Measurements from ENCODE around the gene FMO1.
A peak's percentile ranks its signal among the peaks of the same experiment; 100 is the strongest.

FMO1 gene

GRCh38 chr1:171245458-171246064 lies 2.7 kb upstream of the FMO1 start:
- no peak overlapping the region for H3K4me3 ChIP-seq (ENCODE audit: low read length)
- DNase-seq (ENCODE audit: low read depth): peak; percentile 75
- no peak overlapping the region for H3K9ac ChIP-seq (ENCODE audit: low read length)
- no peaks in the 10 kb centered on the region for H3K4me1 ChIP-seq (ENCODE audit: control insufficient read depth, insufficient read depth, low read length)
- H3K36me3 ChIP-seq (ENCODE audit: control insufficient read depth, insufficient read depth, low read length, severe bottlenecking): no peaks in the 10 kb centered on the region
- H3K9me3 ChIP-seq (ENCODE audit: control insufficient read depth, low read length): no peaks in the 10 kb centered on the region
- no peaks in the 10 kb centered on the region for H3K27me3 ChIP-seq (replicated peaks; ENCODE audit: control insufficient read depth, insufficient read depth, low read length)

DNA sequence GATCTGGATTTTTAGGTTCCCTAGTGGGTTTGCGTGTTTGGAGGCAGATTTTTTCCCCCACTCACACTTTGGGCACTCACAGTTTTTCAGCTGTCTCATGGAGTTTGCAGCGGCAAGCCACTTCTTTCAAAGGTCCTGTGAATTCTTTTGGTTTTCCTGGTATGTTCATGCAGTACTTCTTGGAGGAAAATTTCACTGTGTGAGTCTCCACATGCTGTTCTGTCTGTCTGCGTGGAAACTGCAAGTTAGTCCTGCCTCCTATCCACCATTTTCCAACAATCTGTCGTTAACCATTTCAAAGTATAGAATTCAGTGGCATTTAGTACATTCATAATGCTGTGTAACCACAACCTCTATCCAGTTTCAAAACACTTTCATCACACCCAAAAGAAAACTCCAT lies 793 bp upstream of the FMO1 start:
- H3K27me3 ChIP-seq (replicated peaks; ENCODE audit: control insufficient read depth, insufficient read depth, low read length): no peaks in the 10 kb centered on the region
- no peak overlapping the region for H3K4me3 ChIP-seq (ENCODE audit: low read length)

GRCh38 chr1:171248841-171249240 lies 547 bp downstream of the FMO1 start:
- Histone ChIP-seq H3K4me3 (ENCODE audit: low read length) (no peak overlapping the region), H3K27me3 (replicated peaks; ENCODE audit: control insufficient read depth, insufficient read depth, low read length) (no peaks in the 10 kb centered on the region), H3K9ac (ENCODE audit: low read length) (no peak overlapping the region), H3K36me3 (ENCODE audit: control insufficient read depth, insufficient read depth, low read length, severe bottlenecking) (no peaks in the 10 kb centered on the region), H3K4me1 (ENCODE audit: control insufficient read depth, insufficient read depth, low read length) (peaks cover 2% of the 10 kb centered on the region), H3K9me3 (ENCODE audit: control insufficient read depth, low read length) (no peaks in the 10 kb centered on the region)
- DNase-seq (ENCODE audit: low read depth): no peak

More for the DNA sequence above, 793 bp upstream of the FMO1 start:
- Histone ChIP-seq H3K4me1 (ENCODE audit: control insufficient read depth, insufficient read depth, low read length) (peaks cover 2% of the 10 kb centered on the region), H3K9ac (ENCODE audit: low read length) (no peak overlapping the region), H3K9me3 (ENCODE audit: control insufficient read depth, low read length) (no peaks in the 10 kb centered on the region), H3K36me3 (ENCODE audit: control insufficient read depth, insufficient read depth, low read length, severe bottlenecking) (no peaks in the 10 kb centered on the region)
- DNase-seq (ENCODE audit: low read depth): no peak

GRCh38 chr1:171250263-171250662 lies 2.0 kb downstream of the FMO1 start:
- peaks cover 2% of the 10 kb centered on the region for H3K4me1 ChIP-seq (ENCODE audit: control insufficient read depth, insufficient read depth, low read length)
- no peak overlapping the region for H3K4me3 ChIP-seq (ENCODE audit: low read length)
- no peak overlapping the region for H3K9ac ChIP-seq (ENCODE audit: low read length)
- no peak for DNase-seq (ENCODE audit: low read depth)
- H3K36me3 ChIP-seq (ENCODE audit: control insufficient read depth, insufficient read depth, low read length, severe bottlenecking): no peaks in the 10 kb centered on the region
- no peaks in the 10 kb centered on the region for H3K27me3 ChIP-seq (replicated peaks; ENCODE audit: control insufficient read depth, insufficient read depth, low read length)
- H3K9me3 ChIP-seq (ENCODE audit: control insufficient read depth, low read length): no peaks in the 10 kb centered on the region

DNA sequence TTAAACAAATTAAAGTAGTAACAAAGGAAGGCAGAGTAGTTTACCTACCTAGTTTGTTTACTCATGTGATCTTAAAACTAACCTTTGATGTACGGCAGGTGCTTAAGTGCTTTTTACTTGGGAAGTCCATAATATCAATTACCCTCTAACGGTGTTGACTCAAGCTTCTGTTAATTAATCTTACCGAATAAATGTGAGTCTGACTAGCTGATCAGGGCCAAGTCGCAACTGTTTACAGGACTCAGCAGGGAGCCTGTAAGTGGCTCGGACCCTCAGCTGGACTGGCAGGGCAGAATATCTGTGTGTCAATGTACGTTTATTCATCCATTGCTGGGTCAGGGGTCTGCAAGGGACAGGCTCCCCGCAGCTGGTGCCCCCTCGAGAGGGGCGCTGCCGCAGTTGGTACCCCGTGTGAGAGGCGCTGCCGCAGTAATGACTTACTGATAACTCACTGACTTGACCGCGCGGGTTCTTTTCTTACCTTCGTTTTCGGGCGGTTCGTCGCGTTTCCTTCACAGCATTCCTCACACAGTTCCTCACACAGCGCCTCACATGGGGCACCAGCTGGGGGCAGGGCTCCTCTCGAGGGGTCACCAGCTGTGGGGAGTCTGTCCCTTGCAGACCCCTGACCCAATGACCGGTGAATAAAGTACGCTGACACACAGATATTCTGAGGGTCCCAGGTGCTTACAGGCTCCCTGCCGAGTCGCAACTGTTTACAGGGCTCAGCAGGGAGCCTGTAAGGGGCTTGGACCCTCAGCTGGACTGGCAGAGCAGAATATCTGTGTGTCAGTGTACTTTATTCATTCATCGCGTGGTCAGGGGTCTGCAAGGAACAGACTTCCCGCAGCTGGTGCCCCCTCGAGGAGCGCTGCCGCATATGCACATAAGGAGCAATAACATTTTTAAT lies 3.0 kb downstream of the FMO1 start:
- Histone ChIP-seq H3K4me1 (ENCODE audit: control insufficient read depth, insufficient read depth, low read length) (peaks cover 2% of the 10 kb centered on the region), H3K4me3 (ENCODE audit: low read length) (peak overlapping the region; percentile 84), H3K27me3 (replicated peaks; ENCODE audit: control insufficient read depth, insufficient read depth, low read length) (no peaks in the 10 kb centered on the region), H3K9me3 (ENCODE audit: control insufficient read depth, low read length) (no peaks in the 10 kb centered on the region), H3K9ac (ENCODE audit: low read length) (peak overlapping the region; percentile 68), H3K36me3 (ENCODE audit: control insufficient read depth, insufficient read depth, low read length, severe bottlenecking) (no peaks in the 10 kb centered on the region)
- DNase-seq (ENCODE audit: low read depth): peak; percentile 70

DNA sequence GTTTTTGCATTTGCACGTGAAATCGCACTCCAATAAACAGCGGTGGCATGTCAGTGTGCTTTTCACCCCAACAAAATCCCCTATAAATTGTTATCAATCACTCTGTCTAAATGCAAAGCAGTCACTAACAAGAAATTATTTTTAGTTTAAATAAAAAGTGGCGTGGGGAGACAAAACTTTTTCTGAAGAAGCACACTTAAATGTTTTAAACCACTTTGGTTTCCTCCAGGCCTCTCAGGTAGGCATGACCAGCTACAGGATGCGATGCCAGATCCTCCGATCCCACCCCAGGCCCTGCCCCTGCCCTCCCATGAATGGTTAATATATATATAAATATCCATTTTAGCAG lies 3.6 kb downstream of the FMO1 start:
- no peak for DNase-seq (ENCODE audit: low read depth)
- Histone ChIP-seq H3K4me1 (ENCODE audit: control insufficient read depth, insufficient read depth, low read length) (peaks cover 7% of the 10 kb centered on the region), H3K4me3 (ENCODE audit: low read length) (peak overlapping the region; percentile 84), H3K36me3 (ENCODE audit: control insufficient read depth, insufficient read depth, low read length, severe bottlenecking) (no peaks in the 10 kb centered on the region), H3K9me3 (ENCODE audit: control insufficient read depth, low read length) (no peaks in the 10 kb centered on the region), H3K27me3 (replicated peaks; ENCODE audit: control insufficient read depth, insufficient read depth, low read length) (no peaks in the 10 kb centered on the region), H3K9ac (ENCODE audit: low read length) (peak overlapping the region; percentile 68)

DNA sequence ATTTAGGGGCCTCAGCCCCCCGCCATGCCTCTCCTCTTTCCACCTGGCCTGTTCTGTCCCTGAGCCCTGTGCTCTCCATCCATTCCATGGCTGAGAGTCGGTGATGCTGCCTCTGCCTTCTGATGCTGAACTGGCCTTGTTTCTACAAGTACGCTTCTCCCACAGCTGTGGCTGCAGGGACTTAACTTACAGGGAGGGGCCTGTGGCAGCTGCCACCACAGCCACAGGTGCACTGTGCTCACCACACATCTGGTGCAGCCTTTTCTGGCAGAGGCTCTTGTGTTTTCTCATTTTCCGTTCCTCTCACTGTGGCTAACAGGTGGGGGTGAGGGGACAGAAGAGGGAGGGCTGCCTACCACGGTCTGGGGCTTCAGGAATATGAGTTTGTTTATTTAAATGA lies 4.2 kb downstream of the FMO1 start:
- DNase-seq (ENCODE audit: low read depth): no peak
- Histone ChIP-seq H3K9me3 (ENCODE audit: control insufficient read depth, low read length) (no peaks in the 10 kb centered on the region), H3K27me3 (replicated peaks; ENCODE audit: control insufficient read depth, insufficient read depth, low read length) (no peaks in the 10 kb centered on the region), H3K9ac (ENCODE audit: low read length) (no peak overlapping the region), H3K36me3 (ENCODE audit: control insufficient read depth, insufficient read depth, low read length, severe bottlenecking) (no peaks in the 10 kb centered on the region), H3K4me3 (ENCODE audit: low read length) (no peak overlapping the region), H3K4me1 (ENCODE audit: control insufficient read depth, insufficient read depth, low read length) (peaks cover 12% of the 10 kb centered on the region)

DNA sequence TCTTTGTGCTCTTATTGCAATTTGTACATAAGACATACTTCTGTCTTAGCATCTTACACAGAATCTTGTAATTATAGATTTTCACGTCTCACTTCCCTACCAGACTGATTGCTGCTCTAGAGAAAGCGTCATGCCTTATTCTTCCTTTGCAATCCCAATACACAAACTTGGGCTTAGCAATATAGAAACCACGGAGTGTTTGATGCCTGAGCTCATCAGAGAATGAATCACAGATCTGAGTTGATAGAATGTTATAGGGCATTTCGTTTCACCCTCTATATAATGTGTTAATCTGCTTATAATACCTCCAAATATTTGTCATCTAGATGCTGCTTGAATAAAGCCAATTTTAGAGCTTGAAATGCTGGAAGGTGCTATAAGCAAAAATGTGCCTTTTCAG lies 6.6 kb downstream of the FMO1 start:
- Histone ChIP-seq H3K4me1 (ENCODE audit: control insufficient read depth, insufficient read depth, low read length) (peaks cover 31% of the 10 kb centered on the region), H3K9me3 (ENCODE audit: control insufficient read depth, low read length) (no peaks in the 10 kb centered on the region)

GRCh38 chr1:171256940-171257606 lies 8.8 kb downstream of the FMO1 start:
- no peak overlapping the region for H3K4me3 ChIP-seq (ENCODE audit: low read length)
- H3K36me3 ChIP-seq (ENCODE audit: control insufficient read depth, insufficient read depth, low read length, severe bottlenecking): no peaks in the 10 kb centered on the region
- no peaks in the 10 kb centered on the region for H3K27me3 ChIP-seq (replicated peaks; ENCODE audit: control insufficient read depth, insufficient read depth, low read length)
- DNase-seq (ENCODE audit: low read depth): peak; percentile 47
- peaks cover 29% of the 10 kb centered on the region for H3K4me1 ChIP-seq (ENCODE audit: control insufficient read depth, insufficient read depth, low read length)
- H3K9ac ChIP-seq (ENCODE audit: low read length): no peak overlapping the region
- H3K9me3 ChIP-seq (ENCODE audit: control insufficient read depth, low read length): no peaks in the 10 kb centered on the region

More for the DNA sequence above, 6.6 kb downstream of the FMO1 start:
- no peaks in the 10 kb centered on the region for H3K36me3 ChIP-seq (ENCODE audit: control insufficient read depth, insufficient read depth, low read length, severe bottlenecking)
- peak; percentile 41 for DNase-seq (ENCODE audit: low read depth)
- H3K27me3 ChIP-seq (replicated peaks; ENCODE audit: control insufficient read depth, insufficient read depth, low read length): no peaks in the 10 kb centered on the region
- no peak overlapping the region for H3K4me3 ChIP-seq (ENCODE audit: low read length)
- H3K9ac ChIP-seq (ENCODE audit: low read length): no peak overlapping the region

GRCh38 chr1:171257607-171258076 lies 9.3 kb downstream of the FMO1 start:
- Histone ChIP-seq H3K27me3 (replicated peaks; ENCODE audit: control insufficient read depth, insufficient read depth, low read length) (no peaks in the 10 kb centered on the region), H3K4me3 (ENCODE audit: low read length) (no peak overlapping the region), H3K9me3 (ENCODE audit: control insufficient read depth, low read length) (no peaks in the 10 kb centered on the region), H3K9ac (ENCODE audit: low read length) (no peak overlapping the region), H3K36me3 (ENCODE audit: control insufficient read depth, insufficient read depth, low read length, severe bottlenecking) (no peaks in the 10 kb centered on the region), H3K4me1 (ENCODE audit: control insufficient read depth, insufficient read depth, low read length) (peaks cover 29% of the 10 kb centered on the region)
- no peak for DNase-seq (ENCODE audit: low read depth)

DNA sequence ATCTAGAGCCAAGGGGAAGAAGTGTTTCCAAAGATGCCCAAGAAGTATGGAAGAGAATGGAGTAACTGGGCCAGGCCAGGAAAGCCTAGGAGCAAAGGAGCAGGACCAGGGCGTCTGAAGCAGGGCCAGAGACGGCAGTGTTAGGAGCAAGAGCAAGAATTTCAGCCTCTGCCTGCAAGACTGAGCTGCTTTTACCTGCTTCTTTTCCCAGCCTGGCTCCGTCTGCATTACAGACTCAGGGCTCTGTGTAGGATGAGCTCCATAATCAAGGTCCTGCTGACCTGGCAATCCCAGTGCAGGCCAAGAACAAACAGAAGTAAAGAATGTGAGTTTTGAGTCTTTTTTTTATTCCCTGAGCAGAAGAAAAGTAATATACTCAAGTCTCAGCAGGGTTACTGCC lies 10.1 kb downstream of the FMO1 start:
- DNase-seq (ENCODE audit: low read depth): no peak
- H3K4me1 ChIP-seq (ENCODE audit: control insufficient read depth, insufficient read depth, low read length): peaks cover 29% of the 10 kb centered on the region
- H3K4me3 ChIP-seq (ENCODE audit: low read length): no peak overlapping the region
- H3K27me3 ChIP-seq (replicated peaks; ENCODE audit: control insufficient read depth, insufficient read depth, low read length): no peaks in the 10 kb centered on the region
- peak overlapping the region; percentile 21 for H3K9ac ChIP-seq (ENCODE audit: low read length)
- H3K36me3 ChIP-seq (ENCODE audit: control insufficient read depth, insufficient read depth, low read length, severe bottlenecking): no peaks in the 10 kb centered on the region
- H3K9me3 ChIP-seq (ENCODE audit: control insufficient read depth, low read length): no peaks in the 10 kb centered on the region

Measured in adipocyte (in vitro differentiated cells).